IMR-90 (cell line): ENCODE data around the gene GALK1. TPM values are rescaled to one million over a fixed set of nuclear protein-coding genes. Genes with fewer than 3 reads are reported as not detected.

ENCODE experiments used
- ATAC-seq: fragments of 200-7000 bp; cut with Tn5 transposase; 2 replicates; pipeline ENCODE4 v1.9.1; 2020; ENCODE audit warnings: low read depth, mild to moderate bottlenecking, moderate library complexity
- BruUV-seq: library from RNA; stranded (reverse); fragments of 400-500 nt; replicated peaks from 2 replicates; lab custom pipeline; 2021; lab: Mats Ljungman, UMichigan
- CTCF ChIA-PET: fragments of 300-600 bp; formaldehyde crosslinking; extraction: SDS; loops from one replicate; lab custom pipeline; 2021; ENCODE audit warnings: antibody characterized with exemption; lab: Yijun Ruan, JAX
- POLR2A ChIA-PET: fragments of 300-600 bp; sonication (Branson Sonifier 250); formaldehyde crosslinking; loops from one replicate; lab custom pipeline; 2022; ENCODE audit warnings: antibody characterized with exemption; ENCODE audit not compliant: unreplicated experiment; lab: Charles Lee
- DNase-seq: peaks from one replicate; pipeline ENCODE4 v3.0.0; 2013
- H2AFZ ChIP-seq: replicated peaks from 2 replicates; pipeline ENCODE3; 2013; ENCODE audit warnings: low read length, mild to moderate bottlenecking; ENCODE audit not compliant: poor library complexity
- H2AK5ac ChIP-seq: 2 replicates; pipeline ENCODE4 v1.6.1; 2013; ENCODE audit warnings: low read depth, low read length, inconsistent platforms
- H2AK9ac ChIP-seq: replicated peaks from 2 replicates; pipeline ENCODE3; 2013; ENCODE audit warnings: mild to moderate bottlenecking, low read depth, low read length, moderate library complexity; ENCODE audit not compliant: poor library complexity
- H2BK120ac ChIP-seq: 2 replicates; pipeline ENCODE4 v1.6.1; 2013; ENCODE audit warnings: low read depth, low read length, inconsistent platforms
- H2BK15ac ChIP-seq: 3 replicates; pipeline ENCODE4 v1.6.1; 2013; ENCODE audit warnings: low read depth, low read length, inconsistent platforms
- H2BK20ac ChIP-seq: 2 replicates; pipeline ENCODE4 v1.6.1; 2013; ENCODE audit warnings: low read depth, mild to moderate bottlenecking, inconsistent platforms, low read length, moderate library complexity
- H2BK5ac ChIP-seq: 2 replicates; pipeline ENCODE4 v1.6.1; 2013; ENCODE audit warnings: mild to moderate bottlenecking, low read depth, low read length, inconsistent platforms; ENCODE audit not compliant: poor library complexity, severe bottlenecking
- H3K14ac ChIP-seq: replicated peaks from 2 replicates; pipeline ENCODE4 v1.6.1; 2013; ENCODE audit warnings: low read depth, low read length, inconsistent platforms
- H3K18ac ChIP-seq: 2 replicates; pipeline ENCODE4 v1.6.1; 2013; ENCODE audit warnings: low read depth, low read length, control low read depth
- H3K23ac ChIP-seq: 2 replicates; pipeline ENCODE4 v1.6.1; 2013; ENCODE audit warnings: low read depth, low read length, inconsistent platforms
- H3K27ac ChIP-seq: 2 replicates; pipeline ENCODE4 v1.5.1; 2013; ENCODE audit warnings: mild to moderate bottlenecking, control low read depth, low read length; ENCODE audit not compliant: insufficient read depth
- H3K27me3 ChIP-seq: 2 replicates; pipeline ENCODE4 v1.6.1; 2013; ENCODE audit warnings: low read length; ENCODE audit not compliant: control insufficient read depth, insufficient read depth
- H3K36me3 ChIP-seq: 2 replicates; pipeline ENCODE4 v1.6.1; 2013; ENCODE audit warnings: low read length, mixed read lengths; ENCODE audit not compliant: control insufficient read depth, insufficient read depth
- H3K4ac ChIP-seq: 2 replicates; pipeline ENCODE4 v1.6.1; 2013; ENCODE audit warnings: low read depth, low read length, inconsistent platforms
- H3K4me1 ChIP-seq: 2 replicates; pipeline ENCODE4 v1.6.1; 2013; ENCODE audit warnings: low read length, mixed read lengths; ENCODE audit not compliant: control insufficient read depth, insufficient read depth
- H3K4me2 ChIP-seq: 2 replicates; pipeline ENCODE4 v1.6.1; 2013; ENCODE audit warnings: low read depth, mild to moderate bottlenecking, control low read depth, low read length, moderate library complexity
- H3K4me3 ChIP-seq: 2 replicates; pipeline ENCODE4 v1.5.1; 2013; ENCODE audit warnings: low read depth, mild to moderate bottlenecking, control low read depth, low read length, moderate library complexity; ENCODE audit not compliant: insufficient read depth
- H3K56ac ChIP-seq: 2 replicates; pipeline ENCODE4 v1.6.1; 2013; ENCODE audit warnings: low read length, inconsistent platforms; ENCODE audit not compliant: insufficient read depth; ENCODE audit errors: extremely low read depth
- H3K79me1 ChIP-seq, 2 experiments: 2 replicates each; pipeline ENCODE4 v1.6.1; 2013; ENCODE audit warnings: low read length in 2 of 2, inconsistent platforms in 1 of 2, low read depth in 1 of 2
- H3K9ac ChIP-seq: 2 replicates; pipeline ENCODE4 v1.6.1; 2013; ENCODE audit warnings: low read depth, low read length, control low read depth
- H3K9me1 ChIP-seq: 2 replicates; pipeline ENCODE4 v1.6.1; 2013; ENCODE audit warnings: low read length, inconsistent platforms; ENCODE audit not compliant: insufficient read depth
- H3K9me3 ChIP-seq: 2 replicates; pipeline ENCODE4 v1.6.1; 2013; ENCODE audit warnings: low read length; ENCODE audit not compliant: control insufficient read depth, insufficient read depth
- H4K20me1 ChIP-seq: 2 replicates; pipeline ENCODE4 v1.6.1; 2013; ENCODE audit warnings: low read length, inconsistent platforms; ENCODE audit not compliant: insufficient read depth
- H4K5ac ChIP-seq: 2 replicates; pipeline ENCODE4 v1.6.1; 2013; ENCODE audit warnings: mild to moderate bottlenecking, low read depth, low read length, control low read depth
- H4K8ac ChIP-seq, 2 experiments: 2 replicates each; pipeline ENCODE4 v1.6.1; 2013; ENCODE audit warnings: low read depth in 2 of 2, low read length in 2 of 2, control low read depth in 1 of 2, inconsistent platforms in 1 of 2
- H4K91ac ChIP-seq: 2 replicates; pipeline ENCODE4 v1.6.1; 2013; ENCODE audit warnings: low read depth, low read length, inconsistent platforms; ENCODE audit not compliant: insufficient read depth
- CEBPB ChIP-seq: IDR thresholded peaks from 2 replicates; pipeline ENCODE4 v1.6.1; 2012; ENCODE audit warnings: low read depth, low read length, improper control_type of control experiment
- ELK1 ChIP-seq: fragments of 150-350 bp; IDR thresholded peaks from 2 replicates; pipeline ENCODE4 v1.6.1; 2016; ENCODE audit warnings: low read depth, mild to moderate bottlenecking, low read length, moderate library complexity, borderline replicate concordance
- FOS ChIP-seq: fragments of 150-350 bp; IDR thresholded peaks from 2 replicates; pipeline ENCODE4 v1.6.1; 2016; ENCODE audit warnings: low read depth, low read length
- WGBS, 2 experiments: methylation state at CpG; one replicate each; pipeline versions ENCODE4 v1.1.5 to v1.1.7; 2013; ENCODE audit warnings: missing lambda C conversion rate in 2 of 2; ENCODE audit not compliant: insufficient read length in 1 of 2; ENCODE audit errors: extremely low coverage in 2 of 2; 5-methylcytosine and 5-hydroxymethylcytosine counted together
- dilution Hi-C: fragments of 300-500 bp; cut with HindIII; formaldehyde crosslinking; loops from one replicate; pipeline ENCODE4 v1.14.3; 2018; ENCODE audit warnings: low sequenced_read_pairs; ENCODE audit not compliant: unreplicated experiment
- in situ Hi-C: fragments of 300-500 bp; cut with MboI; formaldehyde crosslinking; loops from 3 replicates; pipeline ENCODE4 v1.14.3; 2019; ENCODE audit warnings: low sequenced_read_pairs, inconsistent platforms, mixed read lengths
- intact Hi-C: fragments of 100-400 bp; cut with micrococcal nuclease; formaldehyde crosslinking; loops from 2 replicates; pipeline ENCODE4 v1.10.0; 2022
- microRNA-seq, 2 experiments: library from miRNA; stranded (forward) in 1 of 2; unstranded in 1 of 2; fragments of 10-50 nt in 1 of 2; fragments of <30 nt in 1 of 2; gene quantifications in 1 of 2; microRNA quantifications in 1 of 2; one replicate each; pipeline versions ENCODE3 to v1.1.0; 2013 to 2020; ENCODE audit not compliant: insufficient read depth in 1 of 2, insufficient read length in 1 of 2, unreplicated experiment in 1 of 2
- polyA plus RNA-seq, 3 experiments: library from polyadenylated mRNA; depleted of rRNA; stranded (reverse); fragments of >200 nt; gene quantifications; 2 replicates each; pipeline ENCODE4 v1.2.3, GENCODE V29; 2012; ENCODE audit warnings: low replicate concordance in 1 of 3
- total RNA-seq: library from RNA; depleted of rRNA; stranded (reverse); fragments of >200 nt; gene quantifications from 2 replicates; pipeline ENCODE4 v1.2.3, GENCODE V29; 2012; rRNA removed

Gene GALK1
- total and polyA plus RNA-seq, 2 of the 4 experiments (the other 2 are of a cell fraction) = 19.9 to 21.9 TPM

GRCh38 chr17:75712446-75712845, 52.5 kb downstream of the GALK1 start:
- Histone ChIP-seq H3K4me2 (no peak overlapping the region), H2BK5ac (no peak overlapping the region), H3K4me3 (no peak overlapping the region), H3K36me3 (peaks cover 11% of the 10 kb centered on the region), H4K5ac (no peak overlapping the region), H2BK20ac (no peak overlapping the region), H3K9me1 (no peaks in the 10 kb centered on the region), H3K56ac (no peak overlapping the region), H3K27ac (no peak overlapping the region), H2AFZ (no peak overlapping the region), H2AK9ac (no peak overlapping the region), H4K91ac (no peak overlapping the region), H2BK15ac (no peak overlapping the region), H3K9ac (no peak overlapping the region), H4K8ac (no peak overlapping the region), H3K9me3 (no peaks in the 10 kb centered on the region), H3K18ac (no peak overlapping the region), H2AK5ac (no peak overlapping the region), H2BK120ac (no peak overlapping the region), H3K79me1 (0 out of 4 replicates have a peak, but pooled peaks cover 0 to under 1% of the 10 kb centered on the region in 2 experiments), H4K20me1 (no peaks in the 10 kb centered on the region), H3K23ac (no peak overlapping the region), H3K4me1 (no peaks in the 10 kb centered on the region), H3K14ac (no peak overlapping the region), H3K27me3 (peaks cover 2% of the 10 kb centered on the region; the same call in 1 of the 2 replicates), H3K4ac (no peak overlapping the region)
- no TSS peak for BruUV-seq
- POLR2A ChIA-PET = no interaction called here
- CTCF ChIA-PET = no interaction called here
- in situ Hi-C loops (no loop called here), intact Hi-C loops (no loop called here), dilution Hi-C loops (no loop called here)
- ATAC-seq (no peak), DNase-seq (no peak)
- no peak for TF ChIP-seq ELK1
- peak; percentile 21; the same call in 1 of the 2 replicates for TF ChIP-seq CEBPB
- no peak for TF ChIP-seq FOS
- no CpG with 5 or more reads among the region's 2 CpGs for WGBS, 2 experiments

Small RNA genes within 50 kb of the gene (microRNA-seq; reads per million reads assigned to microRNA genes)
- gene MIR4738 (ENCODE audit: unreplicated experiment) = not detected

Other genes starting within 250 kb of the GALK1 start
- 2.2 and 2.9 TPM in 2 replicates for gene CASKIN2, start 249.7 kb downstream of the GALK1 start, total RNA-seq
- gene CASKIN2, start 249.7 kb downstream of the GALK1 start, polyA plus RNA-seq (2012; rRNA removed) = 6.9 and 7.5 TPM in 2 replicates
- 6.4 and 7.2 TPM in 2 replicates for gene TSEN54, start 248.7 kb downstream of the GALK1 start, total RNA-seq
- 14.9 and 16.2 TPM in 2 replicates for gene TSEN54, start 248.7 kb downstream of the GALK1 start, polyA plus RNA-seq (2012; rRNA removed)
- gene LLGL2, start 239.5 kb downstream of the GALK1 start, total RNA-seq = 0.54 and 0.56 TPM in 2 replicates
- 0.53 and 0.72 TPM in 2 replicates for gene LLGL2, start 239.5 kb downstream of the GALK1 start, polyA plus RNA-seq (2012; rRNA removed)
- gene MYO15B, start 177.4 kb downstream of the GALK1 start, total RNA-seq = 0.18 TPM in 1 of 2 replicates, not detected in the other
- gene MYO15B, start 177.4 kb downstream of the GALK1 start, polyA plus RNA-seq (2012; rRNA removed) = 0.43 and 0.65 TPM in 2 replicates
- not detected in 2 replicates for gene SMIM5, start 131.8 kb downstream of the GALK1 start, total RNA-seq
- gene SMIM5, start 131.8 kb downstream of the GALK1 start, polyA plus RNA-seq (2012; rRNA removed) = 0.14 TPM in 1 of 2 replicates, not detected in the other
- gene RECQL5, start 98.0 kb downstream of the GALK1 start, total RNA-seq = 7.3 and 8.6 TPM in 2 replicates
- gene RECQL5, start 98.0 kb downstream of the GALK1 start, polyA plus RNA-seq (2012; rRNA removed) = 17.4 and 23.7 TPM in 2 replicates
- gene SAP30BP, start 97.9 kb downstream of the GALK1 start, total RNA-seq = 70.4 and 82.5 TPM in 2 replicates
- gene SAP30BP, start 97.9 kb downstream of the GALK1 start, polyA plus RNA-seq (2012; rRNA removed) = 134 and 139 TPM in 2 replicates
- under 0.01 TPM in 1 of 2 replicates, not detected in the other for gene ITGB4, start 43.7 kb downstream of the GALK1 start, total RNA-seq
- gene ITGB4, start 43.7 kb downstream of the GALK1 start, polyA plus RNA-seq (2012; rRNA removed) = 0.27 and 0.39 TPM in 2 replicates
- 15.4 and 15.8 TPM in 2 replicates for gene UNK, start 19.6 kb upstream of the GALK1 start, total RNA-seq
- 16.9 and 17.3 TPM in 2 replicates for gene UNK, start 19.6 kb upstream of the GALK1 start, polyA plus RNA-seq (2012; rRNA removed)
- gene UNC13D, start 79.2 kb upstream of the GALK1 start, total RNA-seq = under 0.01 TPM in 1 of 2 replicates, not detected in the other
- 0.31 and 0.52 TPM in 2 replicates for gene UNC13D, start 79.2 kb upstream of the GALK1 start, polyA plus RNA-seq (2012; rRNA removed)
- 7.8 and 9.0 TPM in 2 replicates for gene WBP2, start 90.1 kb upstream of the GALK1 start, total RNA-seq
- gene WBP2, start 90.1 kb upstream of the GALK1 start, polyA plus RNA-seq (2012; rRNA removed) = 35.5 and 36.7 TPM in 2 replicates
- gene TRIM47, start 113.4 kb upstream of the GALK1 start, total RNA-seq = 1.4 TPM in 2 replicates
- 7.2 and 7.5 TPM in 2 replicates for gene TRIM47, start 113.4 kb upstream of the GALK1 start, polyA plus RNA-seq (2012; rRNA removed)
- gene TRIM65, start 131.8 kb upstream of the GALK1 start, total RNA-seq = 7.9 and 8.1 TPM in 2 replicates
- gene TRIM65, start 131.8 kb upstream of the GALK1 start, polyA plus RNA-seq (2012; rRNA removed) = 10.6 and 10.8 TPM in 2 replicates
- gene MRPL38, start 139.7 kb upstream of the GALK1 start, total RNA-seq = 13.3 and 15.3 TPM in 2 replicates
- gene MRPL38, start 139.7 kb upstream of the GALK1 start, polyA plus RNA-seq (2012; rRNA removed) = 42.5 and 55.5 TPM in 2 replicates
- gene FBF1, start 175.8 kb upstream of the GALK1 start, total RNA-seq = 4.5 and 5.3 TPM in 2 replicates
- 8.0 and 9.3 TPM in 2 replicates for gene FBF1, start 175.8 kb upstream of the GALK1 start, polyA plus RNA-seq (2012; rRNA removed)
- gene ACOX1, start 214.0 kb upstream of the GALK1 start, total RNA-seq = 61.9 and 94.8 TPM in 2 replicates
- gene ACOX1, start 214.0 kb upstream of the GALK1 start, polyA plus RNA-seq (2012; rRNA removed) = 14.9 and 16.1 TPM in 2 replicates
- 14.7 and 15.6 TPM in 2 replicates for gene TEN1, start 214.0 kb upstream of the GALK1 start, total RNA-seq
- 17.1 and 17.9 TPM in 2 replicates for gene TEN1, start 214.0 kb upstream of the GALK1 start, polyA plus RNA-seq (2012; rRNA removed)
- 0.56 and 0.72 TPM in 2 replicates for gene CDK3, start 235.7 kb upstream of the GALK1 start, total RNA-seq
- 6.7 and 8.8 TPM in 2 replicates for gene CDK3, start 235.7 kb upstream of the GALK1 start, polyA plus RNA-seq (2012; rRNA removed)